ENCODE measurements around the gene ACRV1. TPM values are rescaled to one million over a fixed set of nuclear protein-coding genes. Genes with fewer than 3 reads are reported as not detected.
"Not testable (repeated sequence)": the region's sequence is repeated elsewhere in the genome, so short reads cannot be mapped to it uniquely, and the experiment has no call there.

The ACRV1 gene
- total RNA-seq, 1 donor from 2014 or later = 0.47 TPM

- H3K4me3 Mint-ChIP-seq = no peak overlapping the region
- peaks cover 6% of the 10 kb centered on the region for H3K9me3 Mint-ChIP-seq
- Histone ChIP-seq H3K36me3 (no peaks in the 10 kb centered on the region), H3K27me3 (no peaks in the 10 kb centered on the region), H3F3A (ENCODE audit: low read depth) (no peaks in the 10 kb centered on the region), H3K9me3 (ENCODE audit: low read depth) (peaks cover 4% of the 10 kb centered on the region), H2AFZ (replicated peaks) (no peak overlapping the region), H3K79me2 (ENCODE audit: low read depth) (no peaks in the 10 kb centered on the region), H4K20me1 (ENCODE audit: low read depth) (no peaks in the 10 kb centered on the region), H3K9ac (no peak overlapping the region), H3K27ac (no peak overlapping the region), H3K4me1 (no peaks in the 10 kb centered on the region), H3K4me2 (no peak overlapping the region), H3K4me3 (no peak overlapping the region)
- no peak overlapping the region for H3K27ac Mint-ChIP-seq
- TF ChIP-seq CTCF (IDR thresholded peaks at IDR 0.05) (no peak), EZH2 (IDR thresholded peaks at IDR 0.05) (no peak), EZH2phosphoT487 (IDR thresholded peaks at IDR 0.05) (no peak)
- peaks cover 8% of the 10 kb centered on the region for H3K27me3 Mint-ChIP-seq (ENCODE audit: insufficient read depth, low read depth)
- DNase-seq (ENCODE audit: low spot score) = no peak
- H3K4me1 Mint-ChIP-seq = peaks cover 3% of the 10 kb centered on the region
- no peaks in the 10 kb centered on the region for H3K36me3 Mint-ChIP-seq
Measured at GRCh38 chr11:125720781-125721180, 40.1 kb upstream of the ACRV1 start.

- H3K4me3 Mint-ChIP-seq; H3K27me3 ChIP-seq; H2AFZ ChIP-seq (replicated peaks); H3K27ac Mint-ChIP-seq; H3K9me3 Mint-ChIP-seq; H3K4me2 ChIP-seq; H3K27ac ChIP-seq; DNase-seq (ENCODE audit: low spot score); H3F3A ChIP-seq (ENCODE audit: low read depth); H3K36me3 Mint-ChIP-seq; H3K4me3 ChIP-seq; H3K36me3 ChIP-seq; H3K9ac ChIP-seq; H4K20me1 ChIP-seq (ENCODE audit: low read depth); H3K4me1 ChIP-seq; H3K9me3 ChIP-seq (ENCODE audit: low read depth); H3K27me3 Mint-ChIP-seq (ENCODE audit: insufficient read depth, low read depth); H3K79me2 ChIP-seq (ENCODE audit: low read depth): not testable (repeated sequence)
- H3K4me1 Mint-ChIP-seq = peaks cover 18% of the 10 kb centered on the region
Measured at GRCh38 chr11:125704686-125705085, 24.0 kb upstream of the ACRV1 start.

GRCh38 chr11:125701858-125702621, 21.4 kb upstream of the ACRV1 start:
- TF ChIP-seq CTCF (IDR thresholded peaks at IDR 0.05) = no peak
- TF ChIP-seq EZH2 (IDR thresholded peaks at IDR 0.05) = no peak
- no peak for TF ChIP-seq EZH2phosphoT487 (IDR thresholded peaks at IDR 0.05)
- Mint-ChIP-seq H3K4me3 (no peak overlapping the region), H3K4me1 (peaks cover 18% of the 10 kb centered on the region), H3K36me3 (peaks cover 2% of the 10 kb centered on the region), H3K27me3 (ENCODE audit: insufficient read depth, low read depth) (peaks cover 3% of the 10 kb centered on the region), H3K27ac (peak overlapping the region; percentile 69), H3K9me3 (peaks cover 5% of the 10 kb centered on the region)
- Histone ChIP-seq H3K79me2 (ENCODE audit: low read depth) (no peaks in the 10 kb centered on the region), H3K4me1 (peaks cover 6% of the 10 kb centered on the region), H3K9ac (no peak overlapping the region), H3K4me2 (no peak overlapping the region), H3K36me3 (no peaks in the 10 kb centered on the region), H3F3A (ENCODE audit: low read depth) (peaks cover 6% of the 10 kb centered on the region), H2AFZ (replicated peaks) (peak overlapping the region; percentile 82), H4K20me1 (ENCODE audit: low read depth) (no peaks in the 10 kb centered on the region), H3K27ac (peak overlapping the region; percentile 37), H3K4me3 (no peak overlapping the region), H3K9me3 (ENCODE audit: low read depth) (no peaks in the 10 kb centered on the region), H3K27me3 (no peaks in the 10 kb centered on the region)
- DNase-seq (ENCODE audit: low spot score) = peak; percentile 14

DNA sequence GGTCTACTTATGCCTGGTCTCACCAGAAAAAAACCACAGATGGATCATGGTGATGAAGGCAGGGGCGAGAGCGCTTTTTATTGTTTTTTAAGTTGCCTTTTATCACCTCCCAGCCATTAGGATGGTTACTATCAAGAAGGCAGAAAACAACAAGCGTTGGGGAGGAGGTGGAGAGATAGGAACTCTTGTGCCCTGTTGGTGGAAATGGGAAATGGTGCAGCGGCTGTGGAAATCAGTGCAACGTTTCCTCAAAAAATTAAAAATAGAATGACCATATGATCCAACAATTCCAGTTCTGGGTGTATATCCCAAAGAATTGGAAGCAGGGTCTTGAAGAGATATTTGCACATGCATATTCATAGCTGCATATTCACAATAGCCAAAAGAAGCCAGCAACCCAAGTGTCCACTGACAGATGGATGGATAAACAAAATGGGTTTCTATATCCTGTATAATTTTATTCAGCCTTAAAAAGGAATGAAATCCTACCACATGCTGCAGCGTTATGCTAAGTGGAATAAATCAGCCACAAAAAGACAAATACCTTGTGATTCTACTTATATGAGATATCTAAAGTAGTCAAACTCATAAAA, 20.5 kb upstream of the ACRV1 start:
- Histone ChIP-seq H3K36me3 (no peaks in the 10 kb centered on the region), H3K27ac (no peak overlapping the region), H3K27me3 (no peaks in the 10 kb centered on the region), H3K4me1 (peaks cover 6% of the 10 kb centered on the region), H3K79me2 (ENCODE audit: low read depth) (no peaks in the 10 kb centered on the region), H3K4me3 (no peak overlapping the region), H3K9me3 (ENCODE audit: low read depth) (no peaks in the 10 kb centered on the region), H3K9ac (no peak overlapping the region), H4K20me1 (ENCODE audit: low read depth) (no peaks in the 10 kb centered on the region), H2AFZ (replicated peaks) (no peak overlapping the region), H3K4me2 (no peak overlapping the region), H3F3A (ENCODE audit: low read depth) (peaks cover 6% of the 10 kb centered on the region)
- Mint-ChIP-seq H3K27ac (no peak overlapping the region), H3K9me3 (peaks cover 5% of the 10 kb centered on the region), H3K4me3 (no peak overlapping the region), H3K36me3 (peaks cover 2% of the 10 kb centered on the region), H3K27me3 (ENCODE audit: insufficient read depth, low read depth) (peaks cover 3% of the 10 kb centered on the region), H3K4me1 (peaks cover 18% of the 10 kb centered on the region)
- DNase-seq (ENCODE audit: low spot score) = no peak
- TF ChIP-seq EZH2phosphoT487 (IDR thresholded peaks at IDR 0.05) = no peak

Data from neural progenitor cell (in vitro differentiated cells).